BLaER1 treated with 17β-estradiol and CSF1 and Interleukin-3, amounts not matched to agents 10 nM and 100 nM (cell line): ENCODE measurements around the gene CEACAM21.

Experiments
- H3K27ac ChIP-seq, 11 experiments: shearing (Covaris generic); formaldehyde crosslinking; 2 replicates each; pipeline ENCODE4 v1.8.1; 2022
- H3K27me3 ChIP-seq, 11 experiments: shearing (Covaris generic); formaldehyde crosslinking; 2 replicates each; pipeline ENCODE4 v1.8.1; 2022
- H3K36me3 ChIP-seq, 11 experiments: shearing (Covaris generic); formaldehyde crosslinking; 2 replicates each; pipeline ENCODE4 v1.8.1; 2022
- H3K4me1 ChIP-seq, 10 experiments: shearing (Covaris generic); formaldehyde crosslinking; 2 replicates each; pipeline ENCODE4 v1.8.1; 2022
- H3K4me2 ChIP-seq, 11 experiments: shearing (Covaris generic); formaldehyde crosslinking; 2 replicates each; pipeline ENCODE4 v1.8.1; 2022
- H3K4me3 ChIP-seq, 10 experiments: shearing (Covaris generic); formaldehyde crosslinking; 2 replicates each; pipeline ENCODE4 v1.8.1; 2022
- H3K9ac ChIP-seq, 11 experiments: shearing (Covaris generic); formaldehyde crosslinking; 2 replicates each; pipeline ENCODE4 v1.8.1; 2022
- H3K9me3 ChIP-seq, 11 experiments: shearing (Covaris generic); formaldehyde crosslinking; replicated peaks in 1 of 11; 2 replicates each; pipeline ENCODE4 v1.8.1; 2022
- H4K20me1 ChIP-seq, 11 experiments: shearing (Covaris generic); formaldehyde crosslinking; 2 replicates each; pipeline ENCODE4 v1.8.1; 2022
- Cebpa-rat ChIP-seq, 11 experiments: shearing (Covaris generic); IDR thresholded peaks; 2 replicates each; pipeline ENCODE4 v1.8.1; 2022

CEACAM21 gene

GRCh38 chr19:41607668-41608067 lies 31.7 kb downstream of the CEACAM21 start:
- H3K4me3 ChIP-seq: no peak overlapping the region
- no peaks in the 10 kb centered on the region for H3K27me3 ChIP-seq
- no peak for TF ChIP-seq Cebpa-rat (IDR thresholded peaks at IDR 0.05)
- no peak overlapping the region for H3K27ac ChIP-seq
- H3K9me3 ChIP-seq: peaks cover 0 to 6% (median 0%) of the 10 kb centered on the region in 11 experiments; a peak in 2 of 22 replicates
- H3K36me3 ChIP-seq: no peaks in the 10 kb centered on the region
- H3K4me2 ChIP-seq: no peak overlapping the region
- no peaks in the 10 kb centered on the region for H4K20me1 ChIP-seq
- peaks cover 0 to 6% (median 0%) of the 10 kb centered on the region in 10 experiments; a peak in 5 of 20 replicates for H3K4me1 ChIP-seq
- H3K9ac ChIP-seq: no peak overlapping the region

GRCh38 chr19:41610789-41611188 lies 34.8 kb downstream of the CEACAM21 start:
- no peak overlapping the region for H3K4me3 ChIP-seq
- peaks cover 0 to 18% (median 7%) of the 10 kb centered on the region in 10 experiments; a peak in 15 of 20 replicates for H3K4me1 ChIP-seq
- H3K4me2 ChIP-seq: no peak overlapping the region
- no peak overlapping the region for H3K9ac ChIP-seq
- no peaks in the 10 kb centered on the region for H3K36me3 ChIP-seq
- H3K9me3 ChIP-seq: peaks cover 0 to 16% (median 0%) of the 10 kb centered on the region in 11 experiments; a peak in 5 of 22 replicates
- no peaks in the 10 kb centered on the region for H3K27me3 ChIP-seq
- H3K27ac ChIP-seq: no peak overlapping the region
- TF ChIP-seq Cebpa-rat (IDR thresholded peaks at IDR 0.05): no peak
- H4K20me1 ChIP-seq: no peaks in the 10 kb centered on the region

GRCh38 chr19:41612483-41612882 lies 36.5 kb downstream of the CEACAM21 start:
- peak in 8 of 11 experiments; percentile 20 to 65 (median 50); a peak in 6 of 22 replicates for TF ChIP-seq Cebpa-rat (IDR thresholded peaks at IDR 0.05)
- Histone ChIP-seq H3K9ac (no peak overlapping the region), H3K27me3 (no peaks in the 10 kb centered on the region), H3K4me1 (peaks cover 0 to 34% (median 24%) of the 10 kb centered on the region in 10 experiments; a peak in 16 of 20 replicates), H3K27ac (peak overlapping the region in 1 of 11 experiments; percentile 1; a peak in 1 of 22 replicates), H3K36me3 (no peaks in the 10 kb centered on the region), H3K4me3 (no peak overlapping the region), H4K20me1 (peaks cover 0 to 3% (median 0%) of the 10 kb centered on the region in 11 experiments; a peak in 1 of 22 replicates), H3K9me3 (peaks cover 0 to 16% (median 0%) of the 10 kb centered on the region in 11 experiments; a peak in 5 of 22 replicates), H3K4me2 (peak overlapping the region in 3 of 11 experiments; percentile 23 to 56 (median 37); a peak in 5 of 22 replicates)

GRCh38 chr19:41615207-41615606 lies 39.2 kb downstream of the CEACAM21 start:
- peaks cover 17 to 62% (median 51%) of the 10 kb centered on the region in 10 experiments for H3K4me1 ChIP-seq
- no peak for TF ChIP-seq Cebpa-rat (IDR thresholded peaks at IDR 0.05)
- H3K9ac ChIP-seq: no peak overlapping the region
- no peaks in the 10 kb centered on the region for H3K36me3 ChIP-seq
- peak overlapping the region in 7 of 11 experiments; percentile 85 to 100 (median 90); a peak in 12 of 22 replicates for H3K4me2 ChIP-seq
- peaks cover 0 to 12% (median 0%) of the 10 kb centered on the region in 11 experiments; a peak in 5 of 22 replicates for H3K9me3 ChIP-seq
- H3K27ac ChIP-seq: peak overlapping the region in 5 of 11 experiments; percentile 64 to 89 (median 86); a peak in 6 of 22 replicates
- H3K4me3 ChIP-seq: no peak overlapping the region
- no peaks in the 10 kb centered on the region; a peak in 1 of 22 replicates for H3K27me3 ChIP-seq
- H4K20me1 ChIP-seq: peaks cover 0 to 6% (median 0%) of the 10 kb centered on the region in 11 experiments; a peak in 2 of 22 replicates

- H3K27ac ChIP-seq: peak overlapping the region in 7 of 11 experiments; percentile 34 to 89 (median 82); a peak in 13 of 22 replicates
- peaks cover 0 to 12% (median 0%) of the 10 kb centered on the region in 11 experiments; a peak in 5 of 22 replicates for H3K9me3 ChIP-seq
- peak in 10 of 11 experiments; percentile 25 to 93 (median 86); a peak in 16 of 22 replicates for TF ChIP-seq Cebpa-rat (IDR thresholded peaks at IDR 0.05)
- no peak overlapping the region for H3K4me3 ChIP-seq
- peaks cover 0 to 6% (median 0%) of the 10 kb centered on the region in 11 experiments; a peak in 2 of 22 replicates for H4K20me1 ChIP-seq
- peak overlapping the region in 4 of 11 experiments; percentile 43 to 58 (median 52); a peak in 5 of 22 replicates for H3K9ac ChIP-seq
- H3K27me3 ChIP-seq: no peaks in the 10 kb centered on the region; a peak in 1 of 22 replicates
- H3K4me1 ChIP-seq: peaks cover 17 to 80% (median 69%) of the 10 kb centered on the region in 10 experiments
- no peaks in the 10 kb centered on the region for H3K36me3 ChIP-seq
- peak overlapping the region in 9 of 11 experiments; percentile 27 to 100 (median 86); a peak in 15 of 22 replicates for H3K4me2 ChIP-seq
These were observed 41.0 kb downstream of the CEACAM21 start for GRCh38 chr19:41616792-41617621.

- H3K4me3 ChIP-seq: no peak overlapping the region
- TF ChIP-seq Cebpa-rat (IDR thresholded peaks at IDR 0.05): no peak
- H3K27me3 ChIP-seq: no peaks in the 10 kb centered on the region; a peak in 1 of 22 replicates
- H3K4me2 ChIP-seq: peak overlapping the region in 10 of 11 experiments; percentile 3 to 100 (median 86); a peak in 16 of 22 replicates
- peaks cover 0 to 6% (median 0%) of the 10 kb centered on the region in 11 experiments; a peak in 2 of 22 replicates for H4K20me1 ChIP-seq
- peak overlapping the region in 7 of 11 experiments; percentile 37 to 89 (median 82); a peak in 10 of 22 replicates for H3K27ac ChIP-seq
- peaks cover 0 to 7% (median 0%) of the 10 kb centered on the region in 11 experiments; a peak in 4 of 22 replicates for H3K9me3 ChIP-seq
- peak overlapping the region in 4 of 11 experiments; percentile 2 to 78 (median 74); a peak in 4 of 22 replicates for H3K9ac ChIP-seq
- no peaks in the 10 kb centered on the region for H3K36me3 ChIP-seq
- H3K4me1 ChIP-seq: peaks cover 17 to 83% (median 77%) of the 10 kb centered on the region in 10 experiments
These were observed 42.2 kb downstream of the CEACAM21 start for GRCh38 chr19:41617941-41618730.

DNA sequence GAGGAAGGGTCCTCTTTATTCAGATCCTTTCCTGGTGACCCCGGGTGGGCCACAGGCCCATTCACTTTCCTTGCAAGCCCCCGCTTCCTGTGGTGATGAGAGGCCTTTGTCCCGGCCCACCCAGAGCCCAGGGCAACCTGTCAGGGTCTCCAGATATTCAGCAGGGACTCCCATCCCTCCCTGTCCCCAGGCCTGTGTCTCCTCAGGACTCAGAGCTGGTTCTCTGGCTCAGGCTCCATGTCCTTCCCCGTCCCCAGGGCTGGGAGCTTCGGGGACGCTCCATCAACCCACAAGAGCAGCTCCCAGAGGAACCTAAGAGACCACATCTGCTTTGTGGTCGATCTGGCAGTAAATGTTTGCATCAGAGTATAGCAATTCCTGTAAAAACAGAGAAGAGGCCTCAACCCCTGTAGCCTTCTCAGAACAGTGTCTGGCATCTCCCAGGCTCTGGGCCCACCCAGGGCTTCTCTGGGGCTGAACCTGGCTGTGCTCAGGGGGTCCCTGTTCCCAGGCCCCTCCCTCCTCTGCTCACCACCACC lies 43.1 kb downstream of the CEACAM21 start:
- Histone ChIP-seq H4K20me1 (peaks cover 0 to 6% (median 0%) of the 10 kb centered on the region in 11 experiments; a peak in 2 of 22 replicates), H3K4me2 (peak overlapping the region; percentile 47 to 100 (median 85)), H3K9ac (peak overlapping the region in 10 of 11 experiments; percentile 52 to 78 (median 67); a peak in 15 of 22 replicates), H3K4me3 (peak overlapping the region in 3 of 10 experiments; percentile 6 to 55 (median 18); a peak in 5 of 20 replicates), H3K4me1 (peaks cover 17 to 93% (median 86%) of the 10 kb centered on the region in 10 experiments), H3K27me3 (no peaks in the 10 kb centered on the region; a peak in 1 of 22 replicates), H3K9me3 (no peaks in the 10 kb centered on the region), H3K36me3 (no peaks in the 10 kb centered on the region), H3K27ac (peak overlapping the region in 10 of 11 experiments; percentile 64 to 89 (median 76); a peak in 18 of 22 replicates)
- peak in 6 of 11 experiments; percentile 39 to 66 (median 56); a peak in 10 of 22 replicates for TF ChIP-seq Cebpa-rat (IDR thresholded peaks at IDR 0.05)
